ENCODE results near the gene NELL2. TPM values are rescaled to one million over a fixed set of nuclear protein-coding genes. Genes with fewer than 3 reads are reported as not detected.

The NELL2 gene
- total RNA-seq, 2 experiments from 2014 or later: 0.95 to 1.8 TPM

DNA sequence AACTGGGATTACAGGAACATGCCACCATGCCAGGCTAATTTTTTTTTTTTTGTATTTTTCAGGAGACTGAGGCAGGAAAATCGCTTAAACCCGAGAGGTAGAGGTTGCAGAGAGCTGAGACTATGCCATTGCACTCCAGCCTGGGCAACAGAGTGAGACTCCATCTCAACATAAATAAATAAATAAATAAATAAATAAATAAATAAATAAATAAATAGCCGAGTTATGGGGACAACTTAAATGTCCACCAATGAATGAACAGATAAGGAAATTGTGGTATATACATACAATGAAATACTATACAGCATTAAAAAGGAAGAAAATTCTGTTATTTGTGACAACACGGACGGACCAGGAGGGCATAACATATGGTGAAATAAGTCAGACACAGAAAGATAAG lies 325.7 kb downstream of the NELL2 start:
- H3K9me3 ChIP-seq (ENCODE audit: low read length): no peaks in the 10 kb centered on the region
- no peak overlapping the region for H3K27ac ChIP-seq (ENCODE audit: low read depth, low read length, poor library complexity, severe bottlenecking)
- H3K36me3 ChIP-seq (ENCODE audit: insufficient read depth, low read length): no peaks in the 10 kb centered on the region
- no peak overlapping the region for H3K4me2 ChIP-seq (ENCODE audit: low read length)
- POLR2A ChIA-PET: no interaction called here
- H3K4me1 ChIP-seq (ENCODE audit: insufficient read depth, low read length, poor library complexity, severe bottlenecking): no peaks in the 10 kb centered on the region
- no peak for DNase-seq (ENCODE audit: low spot score)
- H4K20me1 ChIP-seq (ENCODE audit: insufficient read depth, low read length): no peaks in the 10 kb centered on the region
- no peak overlapping the region for H2AFZ ChIP-seq (ENCODE audit: low read length)
- H3K4me3 ChIP-seq (ENCODE audit: low read depth, low read length, poor library complexity, severe bottlenecking): no peak overlapping the region
- no peaks in the 10 kb centered on the region for H3K9me2 ChIP-seq (ENCODE audit: insufficient read depth, low read length)
- CTCF ChIA-PET (ENCODE audit: unreplicated experiment): no interaction called here
- intact Hi-C loops (cut with micrococcal nuclease; ENCODE audit: unreplicated experiment): no loop called here
- no peaks in the 10 kb centered on the region for H3K79me2 ChIP-seq (ENCODE audit: insufficient read depth, low read depth, low read length)
- TF ChIP-seq, protein P1, sequence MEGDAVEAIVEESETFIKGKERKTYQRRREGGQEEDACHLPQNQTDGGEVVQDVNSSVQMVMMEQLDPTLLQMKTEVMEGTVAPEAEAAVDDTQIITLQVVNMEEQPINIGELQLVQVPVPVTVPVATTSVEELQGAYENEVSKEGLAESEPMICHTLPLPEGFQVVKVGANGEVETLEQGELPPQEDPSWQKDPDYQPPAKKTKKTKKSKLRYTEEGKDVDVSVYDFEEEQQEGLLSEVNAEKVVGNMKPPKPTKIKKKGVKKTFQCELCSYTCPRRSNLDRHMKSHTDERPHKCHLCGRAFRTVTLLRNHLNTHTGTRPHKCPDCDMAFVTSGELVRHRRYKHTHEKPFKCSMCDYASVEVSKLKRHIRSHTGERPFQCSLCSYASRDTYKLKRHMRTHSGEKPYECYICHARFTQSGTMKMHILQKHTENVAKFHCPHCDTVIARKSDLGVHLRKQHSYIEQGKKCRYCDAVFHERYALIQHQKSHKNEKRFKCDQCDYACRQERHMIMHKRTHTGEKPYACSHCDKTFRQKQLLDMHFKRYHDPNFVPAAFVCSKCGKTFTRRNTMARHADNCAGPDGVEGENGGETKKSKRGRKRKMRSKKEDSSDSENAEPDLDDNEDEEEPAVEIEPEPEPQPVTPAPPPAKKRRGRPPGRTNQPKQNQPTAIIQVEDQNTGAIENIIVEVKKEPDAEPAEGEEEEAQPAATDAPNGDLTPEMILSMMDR (conservative IDR thresholded peaks at IDR 0.05; ENCODE audit: low read length): no peak
- no peak for TF ChIP-seq EZH2phosphoT487 (IDR thresholded peaks at IDR 0.05; ENCODE audit: borderline replicate concordance, low read depth, low read length)
- no TSS peak for BruUV-seq (replicated peaks)

DNA sequence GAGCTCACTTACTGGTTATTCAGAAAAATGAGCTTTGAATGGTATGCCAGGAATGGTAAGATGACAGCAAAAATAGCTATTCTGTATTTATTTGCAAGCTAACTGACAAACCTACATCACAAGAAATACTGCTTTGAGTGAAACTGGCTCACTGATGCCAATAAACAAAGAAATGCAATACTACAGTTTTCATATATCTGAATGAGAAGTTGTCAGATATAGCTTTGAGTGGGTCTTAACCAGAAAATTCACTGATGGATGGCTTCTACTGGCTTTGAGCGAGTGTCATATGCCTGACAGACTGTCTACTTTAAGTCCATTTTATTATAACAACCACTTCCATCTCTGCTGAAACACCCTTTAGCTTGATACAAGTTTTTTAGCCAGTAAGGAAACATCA lies 330.1 kb downstream of the NELL2 start:
- intact Hi-C loops (cut with micrococcal nuclease; ENCODE audit: unreplicated experiment): no loop called here
- H3K4me3 ChIP-seq (ENCODE audit: low read depth, low read length, poor library complexity, severe bottlenecking): no peak overlapping the region
- H3K36me3 ChIP-seq (ENCODE audit: insufficient read depth, low read length): no peaks in the 10 kb centered on the region
- H3K9me3 ChIP-seq (ENCODE audit: low read length): no peaks in the 10 kb centered on the region
- H3K27ac ChIP-seq (ENCODE audit: low read depth, low read length, poor library complexity, severe bottlenecking): no peak overlapping the region
- BruUV-seq (replicated peaks): no TSS peak
- CTCF ChIA-PET (ENCODE audit: unreplicated experiment): no interaction called here
- TF ChIP-seq EZH2phosphoT487 (IDR thresholded peaks at IDR 0.05; ENCODE audit: borderline replicate concordance, low read depth, low read length): no peak
- TF ChIP-seq, protein P1 (conservative IDR thresholded peaks at IDR 0.05; ENCODE audit: low read length): no peak
- no peak for DNase-seq (ENCODE audit: low spot score)
- POLR2A ChIA-PET: interaction anchor here (1.0 to 2.5 kb wide), 6 partner anchors 9 to 42 kb away, joined by 3 to 8 read pairs (median 3); no protein-coding TSS in a partner anchor
- no peak overlapping the region for H2AFZ ChIP-seq (ENCODE audit: low read length)
- H3K4me2 ChIP-seq (ENCODE audit: low read length): no peak overlapping the region
- no peaks in the 10 kb centered on the region for H4K20me1 ChIP-seq (ENCODE audit: insufficient read depth, low read length)
- no peaks in the 10 kb centered on the region for H3K9me2 ChIP-seq (ENCODE audit: insufficient read depth, low read length)
- peaks cover 6% of the 10 kb centered on the region for H3K4me1 ChIP-seq (ENCODE audit: insufficient read depth, low read length, poor library complexity, severe bottlenecking)
- H3K79me2 ChIP-seq (ENCODE audit: insufficient read depth, low read depth, low read length): no peaks in the 10 kb centered on the region

DNA sequence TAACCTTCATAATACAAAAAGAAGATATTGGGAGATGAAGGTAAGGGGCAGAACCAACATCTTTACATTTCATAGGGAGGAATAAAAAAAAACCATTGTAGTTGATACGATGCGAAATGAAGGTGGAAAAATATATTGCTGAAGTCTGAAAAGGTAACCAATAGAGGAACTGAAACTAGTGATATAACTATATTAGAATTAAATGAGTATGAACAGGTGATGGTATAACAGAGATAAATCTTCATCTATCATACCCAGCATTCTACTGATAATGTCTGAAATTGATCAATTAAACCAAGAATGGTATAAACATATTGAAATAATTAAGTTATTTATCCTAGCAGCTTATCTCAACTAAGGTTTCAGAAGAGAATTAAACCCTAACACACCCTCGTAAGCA lies 332.1 kb downstream of the NELL2 start:
- no peak for DNase-seq (ENCODE audit: low spot score)
- BruUV-seq (replicated peaks): no TSS peak
- Histone ChIP-seq H4K20me1 (ENCODE audit: insufficient read depth, low read length) (no peaks in the 10 kb centered on the region), H3K9me2 (ENCODE audit: insufficient read depth, low read length) (no peaks in the 10 kb centered on the region), H3K4me3 (ENCODE audit: low read depth, low read length, poor library complexity, severe bottlenecking) (no peak overlapping the region), H3K4me1 (ENCODE audit: insufficient read depth, low read length, poor library complexity, severe bottlenecking) (peaks cover 6% of the 10 kb centered on the region), H3K79me2 (ENCODE audit: insufficient read depth, low read depth, low read length) (no peaks in the 10 kb centered on the region), H3K27ac (ENCODE audit: low read depth, low read length, poor library complexity, severe bottlenecking) (no peak overlapping the region), H3K36me3 (ENCODE audit: insufficient read depth, low read length) (no peaks in the 10 kb centered on the region), H3K9me3 (ENCODE audit: low read length) (no peaks in the 10 kb centered on the region), H2AFZ (ENCODE audit: low read length) (no peak overlapping the region), H3K4me2 (ENCODE audit: low read length) (no peak overlapping the region)
- intact Hi-C loops (cut with micrococcal nuclease; ENCODE audit: unreplicated experiment): no loop called here
- ChIA-PET CTCF (ENCODE audit: unreplicated experiment) (no interaction called here), POLR2A (interaction anchor here (0.8 kb wide), 1 partner anchor 330 kb away, joined by 3 read pairs; no protein-coding TSS in a partner anchor)
- TF ChIP-seq, protein P1 (conservative IDR thresholded peaks at IDR 0.05; ENCODE audit: low read length): no peak
- TF ChIP-seq EZH2phosphoT487 (IDR thresholded peaks at IDR 0.05; ENCODE audit: borderline replicate concordance, low read depth, low read length): no peak

Measured in OCI-LY7 (cell line).